GM21737 (cell line): Measurements from ENCODE around the gene JPT2.
"Not testable (repeated sequence)": the region's sequence is repeated elsewhere in the genome, so short reads cannot be mapped to it uniquely, and the experiment has no call there.

Experiments used
- ATAC-seq: cut with Tn5 transposase; IDR thresholded peaks from one replicate; pipeline ENCODE4 v1.9.1; 2021; ENCODE audit warnings: mild to moderate bottlenecking, moderate library complexity; ENCODE audit not compliant: unreplicated experiment

The JPT2 gene

DNA sequence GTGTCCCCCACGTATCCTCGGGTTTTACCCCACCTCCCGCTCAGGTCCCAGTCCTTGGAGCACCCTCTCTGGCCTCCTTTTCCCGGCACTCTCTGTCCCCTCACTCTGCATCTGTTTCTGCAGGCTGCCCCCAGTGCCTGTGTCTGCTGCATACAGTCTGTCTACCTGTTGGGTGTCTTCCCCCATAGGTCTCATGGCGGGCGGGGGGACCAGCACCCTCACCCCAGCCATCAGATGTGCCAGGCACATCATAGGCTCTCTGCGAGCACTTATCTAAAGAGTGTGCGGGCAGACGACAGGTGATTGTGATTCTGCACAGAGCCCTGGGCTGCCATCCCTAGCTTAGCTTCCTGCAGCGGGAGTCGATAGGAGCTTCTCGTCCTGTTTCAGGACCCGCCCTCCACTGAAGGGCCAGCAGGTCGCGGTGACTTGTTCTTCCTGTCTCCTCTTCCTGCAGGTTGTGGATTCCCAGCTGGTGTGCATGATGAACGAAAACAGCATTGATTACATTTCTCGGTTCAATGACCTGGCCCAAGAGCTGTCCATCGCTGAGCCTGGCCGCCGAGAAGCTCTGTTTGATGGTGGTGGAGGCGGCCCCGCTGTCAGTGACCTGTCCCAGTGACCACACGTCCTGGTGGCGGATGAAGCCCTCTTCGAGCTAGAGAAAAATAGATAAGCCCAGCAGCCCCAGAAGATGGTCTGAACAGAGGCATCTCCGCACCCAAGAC, 4.5 kb upstream of the JPT2 start:
- no peak for ATAC-seq

- ATAC-seq, result no peak
These were observed 3.8 kb upstream of the JPT2 start for GRCh38 chr16:1674306-1674705.

GRCh38 chr16:1674751-1675664, 3.1 kb upstream of the JPT2 start:
- no peak for ATAC-seq

- ATAC-seq, result no peak
These were observed 1.4 kb upstream of the JPT2 start for GRCh38 chr16:1676661-1677060.

- ATAC-seq, result no peak
These were observed 740 bp upstream of the JPT2 start for GRCh38 chr16:1677339-1677738.

DNA sequence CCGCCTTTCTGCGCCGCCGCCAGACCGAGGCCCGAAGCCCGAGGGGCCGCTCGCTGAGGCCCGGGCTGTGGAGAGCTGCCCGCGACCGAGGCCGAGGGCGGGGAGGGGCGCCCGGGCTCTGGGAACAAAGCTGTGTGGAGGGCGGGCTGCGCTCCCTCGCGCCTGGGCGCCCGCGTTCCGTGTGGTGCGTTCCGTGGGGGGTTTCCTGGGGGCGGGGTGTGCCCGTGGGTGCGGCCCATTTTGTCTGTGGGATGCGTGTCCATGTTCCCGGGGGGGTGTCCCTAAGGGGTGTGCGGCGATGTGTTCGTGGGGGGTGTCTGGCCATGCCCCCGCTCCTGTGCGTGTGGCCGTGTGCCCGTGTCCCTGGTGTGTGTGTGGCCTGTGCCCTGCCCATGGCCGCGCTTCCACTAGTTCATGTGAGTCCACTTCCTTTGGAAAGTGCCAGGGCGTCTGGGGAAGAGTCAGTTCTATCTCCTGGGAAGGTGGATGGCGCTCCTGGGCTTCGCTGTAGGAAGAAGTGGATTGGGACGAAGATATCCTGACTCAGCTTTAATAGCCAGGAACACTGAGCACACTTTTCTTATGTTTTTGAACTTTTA, 520 bp downstream of the JPT2 start:
- ATAC-seq, result no peak

- no peak for ATAC-seq
These were observed 2.3 kb downstream of the JPT2 start for GRCh38 chr16:1680361-1680760.

DNA sequence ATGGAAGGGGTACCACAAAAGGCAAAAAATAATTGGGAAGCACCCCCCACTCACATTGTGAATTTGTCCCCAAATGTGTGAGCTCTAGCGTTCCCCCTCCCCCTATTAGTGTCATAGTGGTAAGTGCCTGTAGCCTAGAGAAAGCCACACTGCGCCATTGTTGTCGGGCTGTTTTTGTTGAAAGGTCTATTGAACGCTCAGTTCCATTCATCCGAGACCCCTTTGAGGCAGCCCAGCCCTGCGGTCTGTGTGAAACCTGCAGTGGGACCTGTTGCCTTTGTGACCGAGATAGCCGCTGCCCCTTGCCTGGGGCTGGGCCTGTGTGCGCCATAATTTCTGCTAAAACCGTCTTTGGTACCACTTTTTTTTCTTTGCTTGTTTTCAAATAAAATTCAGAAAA, 3.0 kb downstream of the JPT2 start:
- ATAC-seq, result no peak

GRCh38 chr16:1687427-1688316, 9.6 kb downstream of the JPT2 start:
- ATAC-seq, result no peak

GRCh38 chr16:1688807-1689560, 10.9 kb downstream of the JPT2 start:
- no peak for ATAC-seq

- ATAC-seq, result no peak
These were observed 11.8 kb downstream of the JPT2 start for GRCh38 chr16:1689853-1690252.

DNA sequence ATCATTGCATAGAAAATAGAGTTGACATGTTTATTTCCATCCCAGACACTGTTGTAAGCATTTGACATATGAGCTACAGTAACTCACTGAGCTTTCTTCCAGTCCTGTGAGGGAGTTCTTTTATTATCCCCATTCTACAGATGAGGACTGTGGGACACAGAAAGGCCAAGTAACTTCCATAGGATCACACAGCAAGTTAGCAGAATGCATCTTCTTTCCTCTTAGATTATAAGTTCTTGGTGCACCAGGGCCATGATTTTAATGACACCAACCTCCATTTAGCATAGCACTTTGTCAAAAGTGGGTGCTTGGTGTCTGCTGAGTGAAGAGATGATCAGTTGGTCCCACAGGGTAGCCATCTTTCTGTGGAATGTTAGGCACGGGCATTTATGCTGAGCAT, 12.7 kb downstream of the JPT2 start:
- ATAC-seq, result no peak

DNA sequence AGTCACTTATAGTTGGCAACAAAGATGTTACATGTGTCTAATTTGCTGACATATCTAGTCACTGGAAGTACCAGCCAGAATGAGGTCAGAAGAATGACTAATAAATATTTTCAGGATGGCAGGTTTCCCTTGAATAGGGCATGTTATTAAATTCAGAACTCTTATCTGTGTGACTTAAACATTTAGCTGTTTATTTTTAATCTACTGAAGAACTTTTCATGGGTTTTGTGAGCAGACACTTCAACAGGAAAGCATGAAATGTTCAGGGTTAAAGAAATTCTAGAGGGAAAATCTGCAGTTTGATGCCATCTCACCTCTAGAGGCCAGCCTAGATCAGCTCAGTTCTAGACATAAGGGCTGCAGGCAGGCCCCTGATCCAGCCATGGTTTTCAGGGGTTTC, 13.2 kb downstream of the JPT2 start:
- ATAC-seq, result no peak

DNA sequence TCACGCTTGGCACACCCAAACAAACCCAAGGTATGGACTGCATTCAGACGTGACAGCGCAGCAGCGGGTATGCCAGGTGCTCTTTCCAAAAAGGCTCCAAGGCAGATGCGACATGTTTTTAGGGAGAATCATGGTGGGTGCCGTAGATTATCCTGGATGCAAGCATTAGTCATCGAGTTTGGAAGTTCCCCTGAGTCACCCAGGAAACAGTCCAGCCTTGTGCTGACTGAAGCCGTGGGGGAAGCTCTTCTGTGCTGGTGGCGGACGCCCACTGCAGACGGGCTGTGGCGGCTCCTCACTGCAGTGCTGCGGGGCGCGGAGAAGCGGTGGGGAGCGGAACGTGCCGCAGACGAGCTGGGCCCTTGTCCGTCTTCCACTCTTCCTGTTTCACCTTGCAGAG, 13.9 kb downstream of the JPT2 start:
- no peak for ATAC-seq

- no peak for ATAC-seq
These were observed 18.8 kb downstream of the JPT2 start for GRCh38 chr16:1696863-1697262.

- ATAC-seq, result no peak
These were observed 20.6 kb downstream of the JPT2 start for GRCh38 chr16:1698680-1699079.

- no peak for ATAC-seq
These were observed 22.2 kb downstream of the JPT2 start for GRCh38 chr16:1700246-1700645.

DNA sequence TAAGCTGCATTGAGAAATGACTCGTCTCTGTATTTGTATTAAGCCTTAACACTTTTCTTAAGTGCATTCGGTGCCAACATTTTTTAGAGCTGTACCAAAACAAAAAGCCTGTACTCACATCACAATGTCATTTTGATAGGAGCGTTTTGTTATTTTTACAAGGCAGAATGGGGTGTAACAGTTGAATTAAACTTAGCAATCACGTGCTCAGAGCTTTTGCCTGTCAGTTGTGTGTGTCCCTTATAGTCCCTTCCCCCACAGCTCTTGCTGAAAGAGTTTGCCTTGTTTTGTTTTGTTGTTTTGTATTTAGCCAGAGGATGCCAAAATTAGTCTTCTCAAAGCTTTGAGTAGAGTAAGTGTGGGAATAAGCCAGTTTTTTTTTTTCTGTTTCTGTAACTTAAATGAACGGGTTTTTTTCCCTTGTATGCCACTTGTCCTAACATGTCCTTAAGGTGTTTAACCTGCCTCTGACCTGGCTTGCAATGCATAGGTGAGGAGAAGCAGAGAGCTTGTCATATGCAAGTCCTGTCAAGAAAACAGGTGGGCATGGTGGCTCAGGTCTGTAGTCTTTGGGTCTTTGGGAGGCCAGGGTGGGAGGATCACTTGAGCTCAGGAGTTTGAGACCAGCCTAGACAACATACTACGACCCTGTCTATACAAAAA, 23.3 kb downstream of the JPT2 start:
- ATAC-seq, result no peak

DNA sequence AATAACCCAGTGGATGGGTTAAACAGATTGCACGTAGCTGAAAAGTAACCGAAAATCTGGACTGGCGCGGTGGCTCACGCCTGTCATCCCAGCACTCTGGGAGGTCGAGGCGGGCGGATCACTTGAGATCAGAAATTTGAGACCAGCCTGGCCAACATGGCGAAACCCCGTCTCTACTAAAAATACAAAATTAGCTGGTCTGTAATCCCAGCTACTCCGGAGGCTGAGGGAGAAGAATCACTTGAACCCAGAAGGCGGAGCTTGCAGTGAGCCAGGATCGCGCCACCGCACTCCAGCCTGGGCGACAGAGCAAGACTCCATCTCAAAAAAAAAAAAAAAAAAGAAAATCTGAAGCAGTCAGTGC, 27.2 kb downstream of the JPT2 start:
- ATAC-seq, result not testable (repeated sequence)
